Activated CD4-positive, alpha-beta memory T cell treated with anti-CD3 and anti-CD28 coated beads for 36 hours (primary cell): ENCODE measurements around the gene CCDC57. TPM values are rescaled to one million over a fixed set of nuclear protein-coding genes. Genes with fewer than 3 reads are reported as not detected.

Experiments used
- CTCF ChIA-PET: fragments of 350-600 bp; sonication (Branson Sonifier 250); formaldehyde crosslinking; loops from one replicate; lab custom pipeline; 2021; ENCODE audit warnings: antibody characterized with exemption, inconsistent platforms; lab: Charles Lee
- POLR2A ChIA-PET: fragments of 350-600 bp; sonication (Branson Sonifier 250); formaldehyde crosslinking; loops from one replicate; lab custom pipeline; 2021; ENCODE audit warnings: antibody characterized with exemption; lab: Charles Lee
- DNase-seq: peaks from one replicate; pipeline ENCODE4 v3.0.0-alpha.2; 2020
- H3K27ac Mint-ChIP-seq: one replicate; pipeline ENCODE4 v1.8.0; 2021; ENCODE audit warnings: mixed read lengths
- H3K27me3 Mint-ChIP-seq: one replicate; pipeline ENCODE4 v1.8.0; 2021; ENCODE audit warnings: mixed read lengths
- H3K36me3 Mint-ChIP-seq: one replicate; pipeline ENCODE4 v1.8.0; 2021; ENCODE audit warnings: mixed read lengths
- H3K4me1 Mint-ChIP-seq: one replicate; pipeline ENCODE4 v1.8.0; 2021; ENCODE audit warnings: low read depth, mixed read lengths
- H3K4me3 Mint-ChIP-seq: one replicate; pipeline ENCODE4 v1.8.0; 2021; ENCODE audit warnings: mild to moderate bottlenecking, mixed read lengths
- H3K9me3 Mint-ChIP-seq: one replicate; pipeline ENCODE4 v1.8.0; 2021; ENCODE audit warnings: mixed read lengths
- intact Hi-C: fragments of 100-400 bp; cut with micrococcal nuclease; formaldehyde crosslinking; loops from one replicate; pipeline ENCODE4 v1.15.1; 2023
- total RNA-seq, 2 experiments: library from RNA; stranded (reverse); gene quantifications; one replicate each; pipeline ENCODE4 v1.2.3, GENCODE V29; 2021

Gene CCDC57
- total RNA-seq, 2 experiments from 2014 or later = 49.6 to 51.7 TPM

GRCh38 chr17:82188001-82188961 lies 24.4 kb downstream of the CCDC57 start:
- H3K4me3 Mint-ChIP-seq = no peak overlapping the region
- no peaks in the 10 kb centered on the region for H3K4me1 Mint-ChIP-seq
- H3K9me3 Mint-ChIP-seq = no peaks in the 10 kb centered on the region
- CTCF ChIA-PET = no interaction called here
- POLR2A ChIA-PET = no interaction called here
- H3K27ac Mint-ChIP-seq = no peak overlapping the region
- intact Hi-C loops = no loop called here
- no peaks in the 10 kb centered on the region for H3K27me3 Mint-ChIP-seq
- no peak for DNase-seq
- H3K36me3 Mint-ChIP-seq = peaks cover 26% of the 10 kb centered on the region

- Mint-ChIP-seq H3K9me3 (no peaks in the 10 kb centered on the region), H3K4me1 (no peaks in the 10 kb centered on the region), H3K4me3 (no peak overlapping the region), H3K36me3 (peaks cover 25% of the 10 kb centered on the region), H3K27ac (no peak overlapping the region), H3K27me3 (no peaks in the 10 kb centered on the region)
- DNase-seq = no peak
- ChIA-PET CTCF (no interaction called here), POLR2A (no interaction called here)
- intact Hi-C loops = no loop called here
Observed at GRCh38 chr17:82187500-82187899, 25.1 kb downstream of the CCDC57 start.

GRCh38 chr17:82186221-82186620 lies 26.4 kb downstream of the CCDC57 start:
- Mint-ChIP-seq H3K4me3 (no peak overlapping the region), H3K27me3 (no peaks in the 10 kb centered on the region), H3K9me3 (no peaks in the 10 kb centered on the region), H3K36me3 (peaks cover 24% of the 10 kb centered on the region), H3K4me1 (no peaks in the 10 kb centered on the region), H3K27ac (no peak overlapping the region)
- ChIA-PET POLR2A (no interaction called here), CTCF (interaction anchor here (1.4 to 1.5 kb wide), 2 partner anchors 20 to 32 kb away, joined by 3 to 4 read pairs; no protein-coding TSS in a partner anchor)
- no peak for DNase-seq
- intact Hi-C loops = no loop called here

- Mint-ChIP-seq H3K27ac (no peak overlapping the region), H3K4me1 (no peaks in the 10 kb centered on the region), H3K36me3 (peaks cover 26% of the 10 kb centered on the region), H3K4me3 (no peak overlapping the region), H3K27me3 (no peaks in the 10 kb centered on the region), H3K9me3 (no peaks in the 10 kb centered on the region)
- POLR2A ChIA-PET = no interaction called here
- no peak for DNase-seq
- intact Hi-C loops = no loop called here
- CTCF ChIA-PET = no interaction called here
Observed at GRCh38 chr17:82184761-82185160, 27.9 kb downstream of the CCDC57 start.

GRCh38 chr17:82180776-82181528 lies 31.7 kb downstream of the CCDC57 start:
- Mint-ChIP-seq H3K27ac (no peak overlapping the region), H3K27me3 (no peaks in the 10 kb centered on the region), H3K4me1 (no peaks in the 10 kb centered on the region), H3K36me3 (peaks cover 23% of the 10 kb centered on the region), H3K9me3 (no peaks in the 10 kb centered on the region), H3K4me3 (no peak overlapping the region)
- CTCF ChIA-PET = interaction anchor here (0.6 kb wide), 1 partner anchor 115 kb away, joined by 4 read pairs; no protein-coding TSS in a partner anchor
- intact Hi-C loops = no loop called here
- no peak for DNase-seq
- POLR2A ChIA-PET = no interaction called here

- Mint-ChIP-seq H3K27ac (no peak overlapping the region), H3K4me3 (no peak overlapping the region), H3K27me3 (no peaks in the 10 kb centered on the region), H3K9me3 (no peaks in the 10 kb centered on the region), H3K36me3 (peaks cover 20% of the 10 kb centered on the region), H3K4me1 (no peaks in the 10 kb centered on the region)
- DNase-seq = no peak
- intact Hi-C loops = no loop called here
- POLR2A ChIA-PET = no interaction called here
- CTCF ChIA-PET = no interaction called here
Observed at GRCh38 chr17:82179946-82180475, 32.6 kb downstream of the CCDC57 start.

GRCh38 chr17:82179412-82179811 lies 33.2 kb downstream of the CCDC57 start:
- Mint-ChIP-seq H3K9me3 (no peaks in the 10 kb centered on the region), H3K36me3 (peaks cover 20% of the 10 kb centered on the region), H3K27ac (no peak overlapping the region), H3K4me3 (no peak overlapping the region), H3K27me3 (no peaks in the 10 kb centered on the region), H3K4me1 (no peaks in the 10 kb centered on the region)
- intact Hi-C loops = no loop called here
- no peak for DNase-seq
- ChIA-PET CTCF (no interaction called here), POLR2A (interaction anchor here (0.6 kb wide), 1 partner anchor 162 kb away, joined by 3 read pairs; no protein-coding TSS in a partner anchor)

GRCh38 chr17:82178499-82179261 lies 34.0 kb downstream of the CCDC57 start:
- no peak for DNase-seq
- no peak overlapping the region for H3K27ac Mint-ChIP-seq
- ChIA-PET POLR2A (interaction anchor here (0.6 kb wide), 1 partner anchor 161 kb away, joined by 3 read pairs; no protein-coding TSS in a partner anchor), CTCF (no interaction called here)
- H3K36me3 Mint-ChIP-seq = peaks cover 17% of the 10 kb centered on the region
- intact Hi-C loops = no loop called here
- H3K4me3 Mint-ChIP-seq = no peak overlapping the region
- H3K4me1 Mint-ChIP-seq = no peaks in the 10 kb centered on the region
- no peaks in the 10 kb centered on the region for H3K9me3 Mint-ChIP-seq
- H3K27me3 Mint-ChIP-seq = no peaks in the 10 kb centered on the region

GRCh38 chr17:82177761-82178498 lies 34.7 kb downstream of the CCDC57 start:
- Mint-ChIP-seq H3K9me3 (no peaks in the 10 kb centered on the region), H3K27ac (no peak overlapping the region), H3K4me1 (no peaks in the 10 kb centered on the region), H3K4me3 (no peak overlapping the region), H3K36me3 (peaks cover 12% of the 10 kb centered on the region), H3K27me3 (no peaks in the 10 kb centered on the region)
- intact Hi-C loops = no loop called here
- ChIA-PET POLR2A (no interaction called here), CTCF (no interaction called here)
- no peak for DNase-seq

GRCh38 chr17:82177276-82177675 lies 35.4 kb downstream of the CCDC57 start:
- no peak for DNase-seq
- intact Hi-C loops = no loop called here
- POLR2A ChIA-PET = no interaction called here
- H3K9me3 Mint-ChIP-seq = no peaks in the 10 kb centered on the region
- H3K36me3 Mint-ChIP-seq = peaks cover 14% of the 10 kb centered on the region
- CTCF ChIA-PET = no interaction called here
- H3K4me1 Mint-ChIP-seq = no peaks in the 10 kb centered on the region
- no peaks in the 10 kb centered on the region for H3K27me3 Mint-ChIP-seq
- H3K4me3 Mint-ChIP-seq = no peak overlapping the region
- no peak overlapping the region for H3K27ac Mint-ChIP-seq

GRCh38 chr17:82175951-82176350 lies 36.7 kb downstream of the CCDC57 start:
- peaks cover 18% of the 10 kb centered on the region for H3K36me3 Mint-ChIP-seq
- intact Hi-C loops = no loop called here
- no peak overlapping the region for H3K4me3 Mint-ChIP-seq
- no peaks in the 10 kb centered on the region for H3K27me3 Mint-ChIP-seq
- no peak overlapping the region for H3K27ac Mint-ChIP-seq
- no peak for DNase-seq
- CTCF ChIA-PET = interaction anchor here (1.1 kb wide), 1 partner anchor 146 kb away, joined by 3 read pairs; no protein-coding TSS in a partner anchor
- no peaks in the 10 kb centered on the region for H3K9me3 Mint-ChIP-seq
- no peaks in the 10 kb centered on the region for H3K4me1 Mint-ChIP-seq
- POLR2A ChIA-PET = no interaction called here
